Sigmoid colon (tissue), 3 donors: Measurements from ENCODE around the gene ZNF445.

Experiments
- CTCF ChIP-seq, 4 experiments: fragments of 450-650 bp in 3 of 4; fragments of 200-600 bp in 1 of 4; IDR thresholded peaks; one replicate each; pipeline ENCODE4 v1.5.1; 2016 to 2019; ENCODE audit warnings: antibody characterized with exemption in 4 of 4, mild to moderate bottlenecking in 3 of 4, moderate library complexity in 2 of 4
- POLR2A ChIP-seq, 2 donors: fragments of 450-650 bp; IDR thresholded peaks; one replicate each; pipeline ENCODE4 v1.6.1; 2016; ENCODE audit warnings: antibody characterized with exemption in 2 of 2, mild to moderate bottlenecking in 2 of 2, moderate library complexity in 2 of 2

- no peak for TF ChIP-seq CTCF (IDR thresholded peaks at IDR 0.05)
- no peak for TF ChIP-seq POLR2A (IDR thresholded peaks at IDR 0.05)
Observed at GRCh38 chr3:44522494-44522933, 45.0 kb upstream of the ZNF445 start.
